Tibial nerve (tissue), 3 donors: ENCODE data around the gene TAF10.

Experiments
- POLR2A ChIP-seq, 2 donors: fragments of 450-650 bp; IDR thresholded peaks; one replicate each; pipeline ENCODE4 v1.6.1; 2017; ENCODE audit warnings: antibody characterized with exemption in 2 of 2, mild to moderate bottlenecking in 2 of 2, moderate library complexity in 2 of 2
- TF ChIP-seq, protein P1 (sequence below), 5 experiments: fragments of 200-600 bp in 3 of 5; fragments of 450-650 bp in 2 of 5; sonication (generic) in 3 of 5; IDR thresholded peaks; one replicate each; pipeline ENCODE4 v1.5.1; 2016 to 2019; ENCODE audit warnings: antibody characterized with exemption in 5 of 5, mild to moderate bottlenecking in 3 of 5, moderate library complexity in 2 of 5

- TF ChIP-seq, protein P1, sequence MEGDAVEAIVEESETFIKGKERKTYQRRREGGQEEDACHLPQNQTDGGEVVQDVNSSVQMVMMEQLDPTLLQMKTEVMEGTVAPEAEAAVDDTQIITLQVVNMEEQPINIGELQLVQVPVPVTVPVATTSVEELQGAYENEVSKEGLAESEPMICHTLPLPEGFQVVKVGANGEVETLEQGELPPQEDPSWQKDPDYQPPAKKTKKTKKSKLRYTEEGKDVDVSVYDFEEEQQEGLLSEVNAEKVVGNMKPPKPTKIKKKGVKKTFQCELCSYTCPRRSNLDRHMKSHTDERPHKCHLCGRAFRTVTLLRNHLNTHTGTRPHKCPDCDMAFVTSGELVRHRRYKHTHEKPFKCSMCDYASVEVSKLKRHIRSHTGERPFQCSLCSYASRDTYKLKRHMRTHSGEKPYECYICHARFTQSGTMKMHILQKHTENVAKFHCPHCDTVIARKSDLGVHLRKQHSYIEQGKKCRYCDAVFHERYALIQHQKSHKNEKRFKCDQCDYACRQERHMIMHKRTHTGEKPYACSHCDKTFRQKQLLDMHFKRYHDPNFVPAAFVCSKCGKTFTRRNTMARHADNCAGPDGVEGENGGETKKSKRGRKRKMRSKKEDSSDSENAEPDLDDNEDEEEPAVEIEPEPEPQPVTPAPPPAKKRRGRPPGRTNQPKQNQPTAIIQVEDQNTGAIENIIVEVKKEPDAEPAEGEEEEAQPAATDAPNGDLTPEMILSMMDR (IDR thresholded peaks at IDR 0.05) = no peak
- TF ChIP-seq POLR2A (IDR thresholded peaks at IDR 0.05) = no peak
These were observed 1.4 kb downstream of the TAF10 start for GRCh38 chr11:6610591-6610990.
